Tibial nerve (tissue), 4 donors: ENCODE data around the gene FBN2. TPM values are rescaled to one million over a fixed set of nuclear protein-coding genes. Genes with fewer than 3 reads are reported as not detected.
"Not testable (repeated sequence)": the region's sequence is repeated elsewhere in the genome, so short reads cannot be mapped to it uniquely, and the experiment has no call there.

Source experiments
- DNase-seq, 2 donors: peaks; one replicate each; pipeline ENCODE4 v3.0.0-alpha.2; 2019; ENCODE audit warnings: low spot score in 2 of 2
- H3K27ac ChIP-seq, 4 donors: fragments of 200-600 bp; sonication (generic) in 3 of 4; one replicate each; pipeline ENCODE4 v1.5.1; 2017 to 2019; ENCODE audit warnings: mild to moderate bottlenecking in 1 of 4
- H3K27me3 ChIP-seq, 2 donors: fragments of 200-600 bp; sonication (generic) in 1 of 2; one replicate each; pipeline versions ENCODE4 v1.5.1 to v1.6.0; 2017 to 2019
- H3K36me3 ChIP-seq, 3 donors: fragments of 200-600 bp; sonication (generic); one replicate each; pipeline ENCODE4 v1.5.1; 2018 to 2019
- H3K4me1 ChIP-seq, 4 donors: fragments of 200-600 bp; sonication (generic) in 3 of 4; one replicate each; pipeline ENCODE4 v1.5.1; 2017 to 2019
- H3K4me3 ChIP-seq, 4 donors: fragments of 200-600 bp; sonication (generic) in 3 of 4; one replicate each; pipeline ENCODE4 v1.5.1; 2017 to 2019; ENCODE audit warnings: mild to moderate bottlenecking in 1 of 4, moderate library complexity in 1 of 4
- H3K9me3 ChIP-seq, 4 donors: fragments of 200-600 bp; sonication (generic) in 3 of 4; one replicate each; pipeline ENCODE4 v1.5.1; 2017 to 2019
- EP300 ChIP-seq, 2 donors: sonication (generic); formaldehyde crosslinking; IDR thresholded peaks; one replicate each; pipeline ENCODE4 v1.6.1; 2017; ENCODE audit warnings: antibody characterized with exemption in 2 of 2, mild to moderate bottlenecking in 1 of 2
- POLR2A ChIP-seq, 2 donors: fragments of 450-650 bp; IDR thresholded peaks; one replicate each; pipeline ENCODE4 v1.6.1; 2017; ENCODE audit warnings: antibody characterized with exemption in 2 of 2, mild to moderate bottlenecking in 2 of 2, moderate library complexity in 2 of 2
- WGBS, 2 donors: methylation state at CpG; one replicate each; pipeline ENCODE4 v1.1.5; 2018; 5-methylcytosine and 5-hydroxymethylcytosine counted together
- total RNA-seq, 4 donors: library from RNA; depleted of rRNA; stranded (reverse); fragments of >200 nt; gene quantifications; one replicate each; pipeline ENCODE4 v1.1.0, GENCODE V29; 2016
- TF ChIP-seq, protein P1 (sequence below), 5 experiments: fragments of 200-600 bp in 3 of 5; fragments of 450-650 bp in 2 of 5; sonication (generic) in 3 of 5; IDR thresholded peaks; one replicate each; pipeline ENCODE4 v1.5.1; 2016 to 2019; ENCODE audit warnings: antibody characterized with exemption in 5 of 5, mild to moderate bottlenecking in 3 of 5, moderate library complexity in 2 of 5

FBN2 gene
- total RNA-seq, 4 donors from 2014 or later = 1.2 to 6.3 (median 3.6) TPM

DNA sequence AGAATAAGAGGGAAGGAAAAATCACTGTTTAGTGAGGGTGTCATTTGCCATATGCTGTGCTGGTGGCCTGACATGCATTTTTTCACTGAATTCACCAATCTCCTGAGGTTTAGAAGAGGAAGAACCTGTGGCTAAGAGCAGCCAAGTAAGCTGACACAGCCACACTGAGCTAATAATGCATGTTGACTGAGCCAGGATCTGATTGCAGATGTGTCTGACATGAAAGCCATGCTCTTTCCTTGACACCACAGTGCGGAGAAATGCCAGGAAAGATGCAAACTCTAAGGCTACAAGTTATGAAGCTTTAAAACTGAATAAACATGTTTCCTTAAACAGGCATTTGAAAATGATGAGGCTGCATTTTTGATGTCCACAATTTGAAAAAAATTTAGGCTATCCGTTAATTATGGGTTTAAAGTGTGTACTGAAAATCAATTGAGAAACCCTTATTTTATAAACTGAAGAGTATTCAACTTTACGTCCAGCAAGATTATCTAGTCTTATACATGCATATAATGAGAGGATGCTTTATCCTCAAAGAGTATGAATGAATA is 208.6 kb downstream of the FBN2 start:
- DNase-seq = no peak
- Histone ChIP-seq H3K4me3 (no peak overlapping the region), H3K27me3 (no peaks in the 10 kb centered on the region), H3K36me3 (no peaks in the 10 kb centered on the region), H3K9me3 (no peaks in the 10 kb centered on the region), H3K27ac (no peak overlapping the region), H3K4me1 (peaks cover 0 to 4% (median 0%) of the 10 kb centered on the region in 4 donors)
- WGBS, 2 donors = 79 to 81% methylated on average over 3 of the region's 3 CpGs
- no peak for TF ChIP-seq EP300 (IDR thresholded peaks at IDR 0.05)
- no peak for TF ChIP-seq POLR2A (IDR thresholded peaks at IDR 0.05)
- TF ChIP-seq, protein P1, sequence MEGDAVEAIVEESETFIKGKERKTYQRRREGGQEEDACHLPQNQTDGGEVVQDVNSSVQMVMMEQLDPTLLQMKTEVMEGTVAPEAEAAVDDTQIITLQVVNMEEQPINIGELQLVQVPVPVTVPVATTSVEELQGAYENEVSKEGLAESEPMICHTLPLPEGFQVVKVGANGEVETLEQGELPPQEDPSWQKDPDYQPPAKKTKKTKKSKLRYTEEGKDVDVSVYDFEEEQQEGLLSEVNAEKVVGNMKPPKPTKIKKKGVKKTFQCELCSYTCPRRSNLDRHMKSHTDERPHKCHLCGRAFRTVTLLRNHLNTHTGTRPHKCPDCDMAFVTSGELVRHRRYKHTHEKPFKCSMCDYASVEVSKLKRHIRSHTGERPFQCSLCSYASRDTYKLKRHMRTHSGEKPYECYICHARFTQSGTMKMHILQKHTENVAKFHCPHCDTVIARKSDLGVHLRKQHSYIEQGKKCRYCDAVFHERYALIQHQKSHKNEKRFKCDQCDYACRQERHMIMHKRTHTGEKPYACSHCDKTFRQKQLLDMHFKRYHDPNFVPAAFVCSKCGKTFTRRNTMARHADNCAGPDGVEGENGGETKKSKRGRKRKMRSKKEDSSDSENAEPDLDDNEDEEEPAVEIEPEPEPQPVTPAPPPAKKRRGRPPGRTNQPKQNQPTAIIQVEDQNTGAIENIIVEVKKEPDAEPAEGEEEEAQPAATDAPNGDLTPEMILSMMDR (IDR thresholded peaks at IDR 0.05) = no peak

DNA sequence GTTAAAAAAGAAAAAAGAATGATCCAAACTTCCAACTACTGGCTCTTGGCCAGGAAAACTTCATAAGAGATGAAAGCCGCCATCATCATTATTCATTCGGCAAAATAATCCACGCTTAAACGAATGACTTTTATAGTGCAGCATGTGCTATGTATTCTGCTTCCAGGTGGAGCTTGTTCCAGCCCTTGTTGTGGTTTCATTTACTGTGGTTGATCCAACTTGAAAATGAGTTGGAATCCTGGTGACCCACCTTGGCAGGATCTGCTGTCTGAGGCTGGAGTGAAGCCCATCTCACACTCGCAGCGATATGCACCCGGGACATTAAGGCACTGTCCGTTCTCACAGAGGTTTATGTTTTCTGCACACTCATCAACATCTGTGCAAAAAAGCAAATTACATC is 209.6 kb downstream of the FBN2 start:
- Histone ChIP-seq H3K27me3 (no peaks in the 10 kb centered on the region), H3K4me3 (no peak overlapping the region), H3K27ac (no peak overlapping the region), H3K36me3 (no peaks in the 10 kb centered on the region), H3K9me3 (no peaks in the 10 kb centered on the region), H3K4me1 (peaks cover 0 to 4% (median 0%) of the 10 kb centered on the region in 4 donors)
- no peak for DNase-seq
- TF ChIP-seq EP300 (IDR thresholded peaks at IDR 0.05) = no peak
- no peak for TF ChIP-seq POLR2A (IDR thresholded peaks at IDR 0.05)
- TF ChIP-seq, protein P1 (IDR thresholded peaks at IDR 0.05) = no peak
- 47 to 60% methylated on average over 8 of the region's 8 CpGs for WGBS, 2 donors

DNA sequence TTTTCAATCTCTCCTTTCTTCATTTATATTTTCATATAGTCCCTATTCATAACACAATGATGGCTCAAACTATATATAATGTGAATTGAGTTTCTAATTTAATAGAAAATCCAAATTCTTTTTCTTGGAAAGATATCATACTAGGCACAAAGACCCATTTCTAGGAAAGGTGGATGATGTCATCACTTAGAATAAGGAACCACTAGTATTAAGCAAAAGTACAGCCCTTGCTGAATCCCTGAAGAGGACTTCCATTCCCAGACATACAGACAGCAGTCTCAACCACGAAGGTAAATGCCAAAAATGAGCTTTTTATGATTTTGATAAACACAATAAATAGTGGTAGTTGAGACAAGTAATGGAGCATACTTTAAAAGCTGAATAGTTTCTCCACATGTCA is 210.0 kb downstream of the FBN2 start:
- Histone ChIP-seq H3K36me3 (no peaks in the 10 kb centered on the region), H3K4me1 (peaks cover 0 to 4% (median 0%) of the 10 kb centered on the region in 4 donors), H3K4me3 (no peak overlapping the region), H3K9me3 (no peaks in the 10 kb centered on the region), H3K27me3 (no peaks in the 10 kb centered on the region), H3K27ac (no peak overlapping the region)
- 69 to 79% methylated on average over 1 of the region's 1 CpG for WGBS, 2 donors
- DNase-seq = no peak
- no peak for TF ChIP-seq POLR2A (IDR thresholded peaks at IDR 0.05)
- TF ChIP-seq, protein P1 (IDR thresholded peaks at IDR 0.05) = no peak
- TF ChIP-seq EP300 (IDR thresholded peaks at IDR 0.05) = no peak

DNA sequence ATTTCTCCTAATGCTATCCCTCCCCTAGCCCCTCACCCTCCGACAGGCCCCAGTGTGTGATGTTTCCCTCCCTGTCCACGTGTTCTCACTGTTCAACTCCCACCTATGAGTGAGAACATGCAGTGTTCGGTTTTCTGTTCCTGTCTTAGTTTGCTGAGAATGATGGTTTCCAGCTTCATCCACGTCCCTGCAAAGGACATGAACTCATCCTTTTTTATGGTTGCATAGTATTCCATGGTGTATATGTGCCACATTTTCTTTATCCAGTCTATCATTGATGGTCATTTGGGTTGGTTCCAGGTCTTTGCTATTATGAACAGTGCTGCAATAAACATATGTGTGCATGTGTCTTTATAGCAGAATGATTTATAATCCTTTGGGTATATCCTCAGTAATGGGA is 216.6 kb downstream of the FBN2 start:
- not testable (repeated sequence) for H3K4me1 ChIP-seq

DNA sequence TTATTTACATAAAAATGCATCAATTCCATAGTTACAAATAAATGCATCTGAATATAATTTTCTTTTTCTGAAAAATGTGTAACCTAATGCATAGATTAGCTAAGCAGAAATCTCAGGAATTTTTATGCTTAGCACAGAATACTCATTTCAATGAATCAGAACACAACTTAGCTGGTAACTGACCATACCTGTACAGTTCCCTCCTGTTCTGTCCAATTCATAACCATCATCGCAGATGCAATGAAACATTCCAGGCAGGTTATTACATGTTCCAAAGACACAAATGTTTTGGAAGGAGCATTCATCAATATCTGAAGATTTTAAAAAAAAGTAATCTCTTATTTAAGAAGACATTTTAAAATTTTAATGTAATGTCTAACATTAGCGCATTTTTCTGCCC is 219.4 kb downstream of the FBN2 start:
- no peaks in the 10 kb centered on the region for H3K9me3 ChIP-seq
- H3K27ac ChIP-seq = no peak overlapping the region
- no peaks in the 10 kb centered on the region for H3K27me3 ChIP-seq
- WGBS, 2 donors = 93 to 98% methylated on average over 2 of the region's 2 CpGs
- DNase-seq = no peak
- no peaks in the 10 kb centered on the region for H3K36me3 ChIP-seq
- no peak overlapping the region for H3K4me3 ChIP-seq
- TF ChIP-seq EP300 (IDR thresholded peaks at IDR 0.05) = no peak
- TF ChIP-seq, protein P1 (IDR thresholded peaks at IDR 0.05) = no peak
- no peak for TF ChIP-seq POLR2A (IDR thresholded peaks at IDR 0.05)
- no peaks in the 10 kb centered on the region for H3K4me1 ChIP-seq

More for the DNA sequence above, 216.6 kb downstream of the FBN2 start:
- not testable (repeated sequence) for H3K36me3 ChIP-seq, H3K9me3 ChIP-seq, DNase-seq, H3K4me3 ChIP-seq, H3K27ac ChIP-seq, H3K27me3 ChIP-seq
- WGBS, 2 donors = 95 to 96% methylated on average over 4 of the region's 4 CpGs

DNA sequence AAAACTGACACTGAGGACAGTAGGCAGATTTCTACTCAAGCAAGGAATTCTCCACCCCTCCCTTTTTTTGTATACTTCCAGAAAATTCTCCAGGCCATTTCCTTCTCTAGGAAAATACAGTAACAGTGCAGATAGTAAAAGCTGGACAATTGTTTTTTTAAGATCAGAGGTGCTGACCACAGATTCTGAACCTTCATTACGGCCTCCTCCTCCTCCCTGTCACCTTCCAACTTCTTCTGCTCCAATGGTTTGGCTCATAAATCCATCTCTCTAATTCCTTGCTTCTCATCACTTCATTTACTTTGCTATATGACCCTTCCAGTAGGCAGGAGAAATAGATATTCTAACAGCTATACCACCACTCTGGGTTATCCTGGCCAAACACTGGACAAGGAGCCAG is 220.6 kb downstream of the FBN2 start:
- Histone ChIP-seq H3K36me3 (no peaks in the 10 kb centered on the region), H3K27me3 (no peaks in the 10 kb centered on the region), H3K27ac (no peak overlapping the region), H3K9me3 (no peaks in the 10 kb centered on the region), H3K4me1 (no peaks in the 10 kb centered on the region), H3K4me3 (no peak overlapping the region)
- WGBS, 2 donors = 88 to 89% methylated on average over 1 of the region's 1 CpG
- TF ChIP-seq, protein P1 (IDR thresholded peaks at IDR 0.05) = no peak
- TF ChIP-seq POLR2A (IDR thresholded peaks at IDR 0.05) (no peak), EP300 (IDR thresholded peaks at IDR 0.05) (no peak)
- DNase-seq = no peak
